Suprapubic skin (tissue), 4 donors: ENCODE measurements around the gene REM2. TPM values are rescaled to one million over a fixed set of nuclear protein-coding genes. Genes with fewer than 3 reads are reported as not detected.

Source experiments
- DNase-seq, 2 donors: peaks; one replicate each; pipeline ENCODE4 v3.0.0-alpha.2; 2019; ENCODE audit warnings: low spot score in 2 of 2
- H3K27ac ChIP-seq: fragments of 200-600 bp; sonication (generic); one replicate; pipeline ENCODE4 v1.5.1; 2019
- H3K27me3 ChIP-seq: fragments of 200-600 bp; sonication (generic); one replicate; pipeline ENCODE4 v1.5.1; 2019
- H3K36me3 ChIP-seq: fragments of 200-600 bp; sonication (generic); one replicate; pipeline ENCODE4 v1.5.1; 2019
- H3K4me1 ChIP-seq: fragments of 200-600 bp; sonication (generic); one replicate; pipeline ENCODE4 v1.5.1; 2019
- H3K4me3 ChIP-seq: fragments of 200-600 bp; sonication (generic); one replicate; pipeline ENCODE4 v1.5.1; 2019; ENCODE audit warnings: mild to moderate bottlenecking
- H3K9me3 ChIP-seq: fragments of 200-600 bp; sonication (generic); one replicate; pipeline ENCODE4 v1.5.1; 2019
- EP300 ChIP-seq: sonication (generic); formaldehyde crosslinking; IDR thresholded peaks from one replicate; pipeline ENCODE4 v1.6.1; 2017; ENCODE audit warnings: antibody characterized with exemption
- POLR2A ChIP-seq, 2 donors: fragments of 450-650 bp; IDR thresholded peaks; one replicate each; pipeline ENCODE4 v1.6.1; 2017; ENCODE audit warnings: antibody characterized with exemption in 2 of 2, mild to moderate bottlenecking in 2 of 2, moderate library complexity in 2 of 2
- POLR2AphosphoS5 ChIP-seq, 3 donors: sonication (generic); formaldehyde crosslinking; IDR thresholded peaks; one replicate each; pipeline ENCODE4 v1.6.1; 2017; ENCODE audit warnings: antibody characterized with exemption in 3 of 3
- WGBS: methylation state at CpG from one replicate; pipeline ENCODE4 v1.1.5; 2018; 5-methylcytosine and 5-hydroxymethylcytosine counted together
- total RNA-seq, 4 donors: library from RNA; depleted of rRNA; stranded (reverse); fragments of >200 nt; gene quantifications; one replicate each; pipeline ENCODE4 v1.1.0, GENCODE V29; 2016
- TF ChIP-seq, protein P1 (sequence below), 2 donors: fragments of 200-600 bp in 1 of 2; fragments of 450-650 bp in 1 of 2; sonication (generic) in 1 of 2; IDR thresholded peaks; one replicate each; pipeline ENCODE4 v1.5.1; 2016 to 2019; ENCODE audit warnings: antibody characterized with exemption in 2 of 2, mild to moderate bottlenecking in 1 of 2, moderate library complexity in 1 of 2

REM2 gene
- total RNA-seq, 4 donors from 2014 or later = 0.89 to 5.4 (median 1.2) TPM

DNA sequence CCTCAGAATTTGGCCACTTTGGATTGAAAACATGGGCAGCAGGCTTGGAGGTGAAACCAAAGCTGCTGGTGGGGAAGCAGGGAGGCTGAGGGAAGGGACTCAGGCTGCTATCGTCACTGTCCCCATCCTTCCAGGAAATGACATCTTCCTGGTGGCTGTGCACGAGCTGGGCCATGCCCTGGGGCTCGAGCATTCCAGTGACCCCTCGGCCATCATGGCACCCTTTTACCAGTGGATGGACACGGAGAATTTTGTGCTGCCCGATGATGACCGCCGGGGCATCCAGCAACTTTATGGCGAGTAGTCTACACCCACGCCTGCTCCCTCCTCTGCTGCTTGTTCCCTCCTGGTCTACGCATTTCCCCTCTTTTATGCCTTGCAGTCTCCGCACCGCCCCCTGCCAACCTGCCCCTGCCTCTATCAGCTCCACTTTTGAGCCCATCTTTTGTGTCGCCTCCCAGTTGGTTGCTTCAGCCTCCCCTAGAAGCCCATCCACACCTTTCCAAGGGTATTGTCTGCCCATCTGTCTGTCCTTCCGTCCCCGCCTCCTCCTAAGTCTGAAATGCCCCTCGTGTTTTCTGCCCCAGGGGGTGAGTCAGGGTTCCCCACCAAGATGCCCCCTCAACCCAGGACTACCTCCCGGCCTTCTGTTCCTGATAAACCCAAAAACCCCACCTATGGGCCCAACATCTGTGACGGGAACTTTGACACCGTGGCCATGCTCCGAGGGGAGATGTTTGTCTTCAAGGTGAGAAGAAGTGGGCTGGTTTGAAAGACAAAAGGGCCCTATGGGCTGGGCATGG is 39.7 kb upstream of the REM2 start:
- Histone ChIP-seq H3K4me1 (peaks cover 85% of the 10 kb centered on the region), H3K27ac (peak overlapping the region; percentile 35), H3K9me3 (no peaks in the 10 kb centered on the region), H3K36me3 (peaks cover 60% of the 10 kb centered on the region), H3K27me3 (no peaks in the 10 kb centered on the region), H3K4me3 (no peak overlapping the region)
- WGBS = 83% methylated on average over 21 of the region's 21 CpGs
- TF ChIP-seq POLR2A (IDR thresholded peaks at IDR 0.05) (no peak), EP300 (no peak), POLR2AphosphoS5 (IDR thresholded peaks at IDR 0.05) (no peak)
- TF ChIP-seq, protein P1, sequence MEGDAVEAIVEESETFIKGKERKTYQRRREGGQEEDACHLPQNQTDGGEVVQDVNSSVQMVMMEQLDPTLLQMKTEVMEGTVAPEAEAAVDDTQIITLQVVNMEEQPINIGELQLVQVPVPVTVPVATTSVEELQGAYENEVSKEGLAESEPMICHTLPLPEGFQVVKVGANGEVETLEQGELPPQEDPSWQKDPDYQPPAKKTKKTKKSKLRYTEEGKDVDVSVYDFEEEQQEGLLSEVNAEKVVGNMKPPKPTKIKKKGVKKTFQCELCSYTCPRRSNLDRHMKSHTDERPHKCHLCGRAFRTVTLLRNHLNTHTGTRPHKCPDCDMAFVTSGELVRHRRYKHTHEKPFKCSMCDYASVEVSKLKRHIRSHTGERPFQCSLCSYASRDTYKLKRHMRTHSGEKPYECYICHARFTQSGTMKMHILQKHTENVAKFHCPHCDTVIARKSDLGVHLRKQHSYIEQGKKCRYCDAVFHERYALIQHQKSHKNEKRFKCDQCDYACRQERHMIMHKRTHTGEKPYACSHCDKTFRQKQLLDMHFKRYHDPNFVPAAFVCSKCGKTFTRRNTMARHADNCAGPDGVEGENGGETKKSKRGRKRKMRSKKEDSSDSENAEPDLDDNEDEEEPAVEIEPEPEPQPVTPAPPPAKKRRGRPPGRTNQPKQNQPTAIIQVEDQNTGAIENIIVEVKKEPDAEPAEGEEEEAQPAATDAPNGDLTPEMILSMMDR (IDR thresholded peaks at IDR 0.05) = no peak
- no peak for DNase-seq

DNA sequence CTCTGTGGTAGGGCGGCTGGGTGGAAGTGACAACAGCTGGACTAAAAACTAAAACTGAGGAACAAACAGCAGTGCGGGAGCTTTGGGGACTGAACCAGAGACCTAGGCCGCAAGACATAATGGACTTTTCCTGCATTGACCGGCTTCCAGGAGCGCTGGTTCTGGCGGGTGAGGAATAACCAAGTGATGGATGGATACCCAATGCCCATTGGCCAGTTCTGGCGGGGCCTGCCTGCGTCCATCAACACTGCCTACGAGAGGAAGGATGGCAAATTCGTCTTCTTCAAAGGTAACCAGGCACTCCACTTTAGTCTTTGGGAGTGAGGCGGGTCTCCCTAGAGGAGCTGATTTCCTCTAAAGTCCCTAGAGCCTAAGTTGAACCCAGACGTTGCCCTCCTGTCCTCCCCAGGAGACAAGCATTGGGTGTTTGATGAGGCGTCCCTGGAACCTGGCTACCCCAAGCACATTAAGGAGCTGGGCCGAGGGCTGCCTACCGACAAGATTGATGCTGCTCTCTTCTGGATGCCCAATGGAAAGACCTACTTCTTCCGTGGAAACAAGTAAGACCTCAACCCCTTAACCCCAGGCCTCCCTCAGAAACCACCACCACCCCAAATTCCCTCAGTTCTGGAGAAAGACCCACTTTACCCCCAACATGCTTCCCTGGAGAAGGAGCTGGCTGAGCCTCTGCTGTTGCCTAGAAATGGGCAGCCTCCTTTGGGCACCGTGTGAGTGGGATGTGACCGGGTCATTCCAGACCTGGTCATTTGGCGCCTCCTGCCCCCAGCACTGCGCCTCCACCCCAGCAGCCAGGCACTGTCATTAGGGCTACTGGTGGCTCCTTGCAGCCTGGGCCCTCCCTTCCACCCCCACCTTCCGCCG is 38.6 kb upstream of the REM2 start:
- H3K36me3 ChIP-seq = peaks cover 60% of the 10 kb centered on the region
- peaks cover 85% of the 10 kb centered on the region for H3K4me1 ChIP-seq
- no peak overlapping the region for H3K27ac ChIP-seq
- WGBS = 81% methylated on average over 17 of the region's 22 CpGs
- H3K9me3 ChIP-seq = no peaks in the 10 kb centered on the region
- TF ChIP-seq, protein P1 (IDR thresholded peaks at IDR 0.05) = no peak
- TF ChIP-seq POLR2AphosphoS5 (IDR thresholded peaks at IDR 0.05) (no peak), POLR2A (IDR thresholded peaks at IDR 0.05) (no peak)
- DNase-seq = no peak
- no peak overlapping the region for H3K4me3 ChIP-seq
- no peaks in the 10 kb centered on the region for H3K27me3 ChIP-seq

DNA sequence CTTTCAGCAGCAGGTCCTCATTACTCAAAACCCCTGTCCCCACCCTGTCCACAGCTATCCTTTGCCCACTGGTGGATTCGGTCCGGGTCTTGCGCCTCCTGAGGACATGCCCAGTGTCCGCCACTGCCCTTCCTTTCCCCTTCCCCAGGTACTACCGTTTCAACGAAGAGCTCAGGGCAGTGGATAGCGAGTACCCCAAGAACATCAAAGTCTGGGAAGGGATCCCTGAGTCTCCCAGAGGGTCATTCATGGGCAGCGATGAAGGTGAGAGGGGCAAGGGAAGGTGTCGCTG is 38.0 kb upstream of the REM2 start:
- 86% methylated on average over 9 of the region's 9 CpGs for WGBS
- Histone ChIP-seq H3K36me3 (peaks cover 60% of the 10 kb centered on the region), H3K27ac (no peak overlapping the region), H3K9me3 (no peaks in the 10 kb centered on the region), H3K27me3 (no peaks in the 10 kb centered on the region), H3K4me1 (peaks cover 86% of the 10 kb centered on the region), H3K4me3 (no peak overlapping the region)
- TF ChIP-seq POLR2A (IDR thresholded peaks at IDR 0.05) (no peak), EP300 (no peak), POLR2AphosphoS5 (IDR thresholded peaks at IDR 0.05) (no peak)
- TF ChIP-seq, protein P1 (IDR thresholded peaks at IDR 0.05) = no peak
- no peak for DNase-seq

DNA sequence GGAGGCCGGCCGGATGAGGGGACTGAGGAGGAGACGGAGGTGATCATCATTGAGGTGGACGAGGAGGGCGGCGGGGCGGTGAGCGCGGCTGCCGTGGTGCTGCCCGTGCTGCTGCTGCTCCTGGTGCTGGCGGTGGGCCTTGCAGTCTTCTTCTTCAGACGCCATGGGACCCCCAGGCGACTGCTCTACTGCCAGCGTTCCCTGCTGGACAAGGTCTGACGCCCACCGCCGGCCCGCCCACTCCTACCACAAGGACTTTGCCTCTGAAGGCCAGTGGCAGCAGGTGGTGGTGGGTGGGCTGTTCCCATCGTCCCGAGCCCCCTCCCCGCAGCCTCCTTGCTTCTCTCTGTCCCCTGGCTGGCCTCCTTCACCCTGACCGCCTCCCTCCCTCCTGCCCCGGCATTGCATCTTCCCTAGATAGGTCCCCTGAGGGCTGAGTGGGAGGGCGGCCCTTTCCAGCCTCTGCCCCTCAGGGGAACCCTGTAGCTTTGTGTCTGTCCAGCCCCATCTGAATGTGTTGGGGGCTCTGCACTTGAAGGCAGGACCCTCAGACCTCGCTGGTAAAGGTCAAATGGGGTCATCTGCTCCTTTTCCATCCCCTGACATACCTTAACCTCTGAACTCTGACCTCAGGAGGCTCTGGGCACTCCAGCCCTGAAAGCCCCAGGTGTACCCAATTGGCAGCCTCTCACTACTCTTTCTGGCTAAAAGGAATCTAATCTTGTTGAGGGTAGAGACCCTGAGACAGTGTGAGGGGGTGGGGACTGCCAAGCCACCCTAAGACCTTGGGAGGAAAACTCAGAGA is 37.0 kb upstream of the REM2 start:
- H3K4me1 ChIP-seq = peaks cover 87% of the 10 kb centered on the region
- DNase-seq = peak in 1 of 2 donors; percentile 65
- WGBS = 77% methylated on average over 25 of the region's 26 CpGs
- TF ChIP-seq, protein P1 (IDR thresholded peaks at IDR 0.05) = no peak
- TF ChIP-seq POLR2A (IDR thresholded peaks at IDR 0.05) (no peak), EP300 (no peak), POLR2AphosphoS5 (IDR thresholded peaks at IDR 0.05) (no peak)
- no peaks in the 10 kb centered on the region for H3K27me3 ChIP-seq
- H3K27ac ChIP-seq = peak overlapping the region; percentile 87
- peaks cover 60% of the 10 kb centered on the region for H3K36me3 ChIP-seq
- H3K9me3 ChIP-seq = no peaks in the 10 kb centered on the region
- peak overlapping the region; percentile 6 for H3K4me3 ChIP-seq
